ENCODE data around the gene PLAAT1.

DNA sequence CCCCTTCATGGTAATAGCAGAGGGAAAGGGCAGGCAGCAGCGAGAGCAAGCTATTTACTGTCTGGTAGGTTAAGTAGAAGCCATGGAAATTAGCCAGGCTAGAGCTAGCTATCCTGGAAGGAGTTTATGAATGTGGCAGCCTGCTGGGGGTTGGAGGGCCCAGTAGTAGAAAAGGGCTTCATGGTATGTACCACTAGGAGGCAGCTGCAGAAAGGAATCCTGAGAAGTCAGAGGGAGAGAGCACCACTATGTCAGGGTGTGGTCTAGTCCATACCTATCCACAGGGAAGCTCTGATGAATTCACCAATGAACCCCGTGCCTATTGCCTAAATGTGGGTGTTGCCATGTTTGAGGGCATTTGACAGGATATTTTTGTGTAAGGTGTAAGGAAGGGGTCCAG is 55.0 kb downstream of the PLAAT1 start:
- TF ChIP-seq, protein P1, sequence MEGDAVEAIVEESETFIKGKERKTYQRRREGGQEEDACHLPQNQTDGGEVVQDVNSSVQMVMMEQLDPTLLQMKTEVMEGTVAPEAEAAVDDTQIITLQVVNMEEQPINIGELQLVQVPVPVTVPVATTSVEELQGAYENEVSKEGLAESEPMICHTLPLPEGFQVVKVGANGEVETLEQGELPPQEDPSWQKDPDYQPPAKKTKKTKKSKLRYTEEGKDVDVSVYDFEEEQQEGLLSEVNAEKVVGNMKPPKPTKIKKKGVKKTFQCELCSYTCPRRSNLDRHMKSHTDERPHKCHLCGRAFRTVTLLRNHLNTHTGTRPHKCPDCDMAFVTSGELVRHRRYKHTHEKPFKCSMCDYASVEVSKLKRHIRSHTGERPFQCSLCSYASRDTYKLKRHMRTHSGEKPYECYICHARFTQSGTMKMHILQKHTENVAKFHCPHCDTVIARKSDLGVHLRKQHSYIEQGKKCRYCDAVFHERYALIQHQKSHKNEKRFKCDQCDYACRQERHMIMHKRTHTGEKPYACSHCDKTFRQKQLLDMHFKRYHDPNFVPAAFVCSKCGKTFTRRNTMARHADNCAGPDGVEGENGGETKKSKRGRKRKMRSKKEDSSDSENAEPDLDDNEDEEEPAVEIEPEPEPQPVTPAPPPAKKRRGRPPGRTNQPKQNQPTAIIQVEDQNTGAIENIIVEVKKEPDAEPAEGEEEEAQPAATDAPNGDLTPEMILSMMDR (IDR thresholded peaks at IDR 0.05) = no peak
- no peak for TF ChIP-seq POLR2A (IDR thresholded peaks at IDR 0.05)

Measured in testis (tissue), 2 donors.